ENCODE data around the gene FSTL5.

Gene FSTL5

DNA sequence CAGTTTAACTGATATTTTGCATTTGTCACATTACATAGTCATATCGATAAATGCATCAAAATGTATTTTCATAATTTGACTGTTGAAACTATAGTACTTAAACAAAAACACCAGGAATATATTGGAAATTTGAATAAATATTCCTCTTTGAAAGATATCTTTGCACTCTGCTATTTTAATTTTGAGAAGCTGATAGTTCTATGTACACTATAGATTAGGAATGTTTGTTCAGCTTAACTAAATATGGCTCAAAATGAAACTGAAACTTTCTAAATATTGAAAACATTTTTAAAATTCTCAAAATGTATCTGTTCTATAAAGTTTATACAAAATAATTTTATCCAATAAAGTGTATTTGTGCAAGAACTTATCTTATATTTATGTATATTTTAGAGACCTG is 510.1 kb downstream of the FSTL5 start:
- H3K9me3 ChIP-seq (ENCODE audit: insufficient read depth, low read length): no peaks in the 10 kb centered on the region
- TF ChIP-seq, protein P1, sequence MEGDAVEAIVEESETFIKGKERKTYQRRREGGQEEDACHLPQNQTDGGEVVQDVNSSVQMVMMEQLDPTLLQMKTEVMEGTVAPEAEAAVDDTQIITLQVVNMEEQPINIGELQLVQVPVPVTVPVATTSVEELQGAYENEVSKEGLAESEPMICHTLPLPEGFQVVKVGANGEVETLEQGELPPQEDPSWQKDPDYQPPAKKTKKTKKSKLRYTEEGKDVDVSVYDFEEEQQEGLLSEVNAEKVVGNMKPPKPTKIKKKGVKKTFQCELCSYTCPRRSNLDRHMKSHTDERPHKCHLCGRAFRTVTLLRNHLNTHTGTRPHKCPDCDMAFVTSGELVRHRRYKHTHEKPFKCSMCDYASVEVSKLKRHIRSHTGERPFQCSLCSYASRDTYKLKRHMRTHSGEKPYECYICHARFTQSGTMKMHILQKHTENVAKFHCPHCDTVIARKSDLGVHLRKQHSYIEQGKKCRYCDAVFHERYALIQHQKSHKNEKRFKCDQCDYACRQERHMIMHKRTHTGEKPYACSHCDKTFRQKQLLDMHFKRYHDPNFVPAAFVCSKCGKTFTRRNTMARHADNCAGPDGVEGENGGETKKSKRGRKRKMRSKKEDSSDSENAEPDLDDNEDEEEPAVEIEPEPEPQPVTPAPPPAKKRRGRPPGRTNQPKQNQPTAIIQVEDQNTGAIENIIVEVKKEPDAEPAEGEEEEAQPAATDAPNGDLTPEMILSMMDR (IDR thresholded peaks at IDR 0.05; ENCODE audit: insufficient read depth, low read length, poor library complexity, severe bottlenecking): no peak
- no peak overlapping the region for H3K4me2 ChIP-seq (ENCODE audit: low read depth, low read length, poor library complexity, severe bottlenecking)
- H3K27ac ChIP-seq (ENCODE audit: low read depth, low read length): no peak overlapping the region
- H3K27me3 ChIP-seq (ENCODE audit: low read length): no peaks in the 10 kb centered on the region
- no peaks in the 10 kb centered on the region for H3K9me2 ChIP-seq (replicated peaks; ENCODE audit: insufficient read depth, low read length)
- no peaks in the 10 kb centered on the region for H3K79me2 ChIP-seq (ENCODE audit: insufficient read depth, low read length)
- H3F3A ChIP-seq (ENCODE audit: insufficient read depth): no peaks in the 10 kb centered on the region
- no peaks in the 10 kb centered on the region for H3K36me3 ChIP-seq (ENCODE audit: low read length)
- no peak overlapping the region for H2AFZ ChIP-seq (ENCODE audit: low read depth, low read length, severe bottlenecking)
- H4K20me1 ChIP-seq (ENCODE audit: low read depth, low read length): no peaks in the 10 kb centered on the region
- no peak overlapping the region for H3K9ac ChIP-seq (ENCODE audit: low read length)
- H3K4me3 ChIP-seq (ENCODE audit: insufficient read depth, low read length, poor library complexity, severe bottlenecking): no peak overlapping the region

- no peak overlapping the region for H2AFZ ChIP-seq (ENCODE audit: low read depth, low read length, severe bottlenecking)
- H3K9ac ChIP-seq (ENCODE audit: low read length): no peak overlapping the region
- no peaks in the 10 kb centered on the region for H4K20me1 ChIP-seq (ENCODE audit: low read depth, low read length)
- no peaks in the 10 kb centered on the region for H3K79me2 ChIP-seq (ENCODE audit: insufficient read depth, low read length)
- H3F3A ChIP-seq (ENCODE audit: insufficient read depth): no peaks in the 10 kb centered on the region
- no peaks in the 10 kb centered on the region for H3K27me3 ChIP-seq (ENCODE audit: low read length)
- no peak overlapping the region for H3K4me2 ChIP-seq (ENCODE audit: low read depth, low read length, poor library complexity, severe bottlenecking)
- H3K36me3 ChIP-seq (ENCODE audit: low read length): no peaks in the 10 kb centered on the region
- H3K9me3 ChIP-seq (ENCODE audit: insufficient read depth, low read length): no peaks in the 10 kb centered on the region
- no peak overlapping the region for H3K27ac ChIP-seq (ENCODE audit: low read depth, low read length)
- H3K4me3 ChIP-seq (ENCODE audit: insufficient read depth, low read length, poor library complexity, severe bottlenecking): no peak overlapping the region
- TF ChIP-seq, protein P1 (IDR thresholded peaks at IDR 0.05; ENCODE audit: insufficient read depth, low read length, poor library complexity, severe bottlenecking): no peak
- TF ChIP-seq EZH2phosphoT487 (conservative IDR thresholded peaks at IDR 0.05; ENCODE audit: low read length): no peak
- H3K9me2 ChIP-seq (replicated peaks; ENCODE audit: insufficient read depth, low read length): no peaks in the 10 kb centered on the region
Measured at GRCh38 chr4:161651586-161651985, 512.2 kb downstream of the FSTL5 start.

- TF ChIP-seq, protein P1 (IDR thresholded peaks at IDR 0.05; ENCODE audit: insufficient read depth, low read length, poor library complexity, severe bottlenecking): no peak
- no peak for TF ChIP-seq EZH2phosphoT487 (conservative IDR thresholded peaks at IDR 0.05; ENCODE audit: low read length)
- Histone ChIP-seq H3K36me3 (ENCODE audit: low read length) (no peaks in the 10 kb centered on the region), H3K27ac (ENCODE audit: low read depth, low read length) (no peak overlapping the region), H2AFZ (ENCODE audit: low read depth, low read length, severe bottlenecking) (no peak overlapping the region), H4K20me1 (ENCODE audit: low read depth, low read length) (no peaks in the 10 kb centered on the region), H3K79me2 (ENCODE audit: insufficient read depth, low read length) (no peaks in the 10 kb centered on the region), H3K4me3 (ENCODE audit: insufficient read depth, low read length, poor library complexity, severe bottlenecking) (no peak overlapping the region), H3F3A (ENCODE audit: insufficient read depth) (no peaks in the 10 kb centered on the region), H3K9me2 (replicated peaks; ENCODE audit: insufficient read depth, low read length) (no peaks in the 10 kb centered on the region), H3K4me2 (ENCODE audit: low read depth, low read length, poor library complexity, severe bottlenecking) (no peak overlapping the region), H3K9me3 (ENCODE audit: insufficient read depth, low read length) (no peaks in the 10 kb centered on the region), H3K27me3 (ENCODE audit: low read length) (no peaks in the 10 kb centered on the region), H3K9ac (ENCODE audit: low read length) (no peak overlapping the region)
Measured at GRCh38 chr4:161650812-161651211, 513.0 kb downstream of the FSTL5 start.

- Histone ChIP-seq H2AFZ (ENCODE audit: low read depth, low read length, severe bottlenecking) (no peak overlapping the region), H3K36me3 (ENCODE audit: low read length) (no peaks in the 10 kb centered on the region), H3K9me3 (ENCODE audit: insufficient read depth, low read length) (no peaks in the 10 kb centered on the region), H3K4me2 (ENCODE audit: low read depth, low read length, poor library complexity, severe bottlenecking) (no peak overlapping the region), H3K9me2 (replicated peaks; ENCODE audit: insufficient read depth, low read length) (no peaks in the 10 kb centered on the region), H3K27ac (ENCODE audit: low read depth, low read length) (no peak overlapping the region), H3K9ac (ENCODE audit: low read length) (no peak overlapping the region), H3F3A (ENCODE audit: insufficient read depth) (no peaks in the 10 kb centered on the region), H3K27me3 (ENCODE audit: low read length) (no peaks in the 10 kb centered on the region), H3K4me3 (ENCODE audit: insufficient read depth, low read length, poor library complexity, severe bottlenecking) (no peak overlapping the region), H3K79me2 (ENCODE audit: insufficient read depth, low read length) (no peaks in the 10 kb centered on the region), H4K20me1 (ENCODE audit: low read depth, low read length) (no peaks in the 10 kb centered on the region)
- TF ChIP-seq, protein P1 (IDR thresholded peaks at IDR 0.05; ENCODE audit: insufficient read depth, low read length, poor library complexity, severe bottlenecking): no peak
- no peak for TF ChIP-seq EZH2phosphoT487 (conservative IDR thresholded peaks at IDR 0.05; ENCODE audit: low read length)
Measured at GRCh38 chr4:161647757-161648156, 516.0 kb downstream of the FSTL5 start.

Measured in SU-DHL-6 (cell line).